SU-DHL-6 (cell line): Measurements from ENCODE around the gene VGF.

Experiments
- H2AFZ ChIP-seq: fragments of 200-600 bp; sonication (generic); 2 replicates; pipeline ENCODE4 v1.6.1; 2014; ENCODE audit warnings: low read depth, mild to moderate bottlenecking, moderate library complexity, mixed read lengths, antibody characterized with exemption, low read length; ENCODE audit not compliant: severe bottlenecking
- H3F3A ChIP-seq: fragments of 200-600 bp; shearing (Covaris generic); 2 replicates; pipeline ENCODE4 v1.6.0; 2016; ENCODE audit warnings: antibody characterized with exemption, mild to moderate bottlenecking; ENCODE audit not compliant: insufficient read depth
- H3K27ac ChIP-seq: fragments of 200-600 bp; sonication (generic); 2 replicates; pipeline ENCODE4 v1.5.1; 2016; ENCODE audit warnings: low read depth, mild to moderate bottlenecking, low read length, moderate library complexity, mixed read lengths
- H3K27me3 ChIP-seq: fragments of 200-600 bp; sonication (generic), shearing (Covaris generic); 2 replicates; pipeline ENCODE4 v1.6.0; 2014; ENCODE audit warnings: mild to moderate bottlenecking, low read length
- H3K36me3 ChIP-seq: fragments of 200-600 bp; sonication (generic); 2 replicates; pipeline ENCODE4 v1.6.1; 2014; ENCODE audit warnings: mild to moderate bottlenecking, low read length, mixed read lengths
- H3K4me2 ChIP-seq: fragments of 300-600, 200-600 bp; shearing (Covaris generic), sonication (generic); 2 replicates; pipeline ENCODE4 v1.6.0; 2014; ENCODE audit warnings: low read length, low read depth, mild to moderate bottlenecking; ENCODE audit not compliant: poor library complexity, severe bottlenecking
- H3K4me3 ChIP-seq: fragments of 200-600 bp; sonication (generic); 2 replicates; pipeline ENCODE4 v1.5.1; 2014; ENCODE audit warnings: antibody characterized with exemption, low read length, mild to moderate bottlenecking, mixed read lengths; ENCODE audit not compliant: insufficient read depth, poor library complexity, severe bottlenecking
- H3K79me2 ChIP-seq: fragments of 200-600 bp; sonication (generic); 2 replicates; pipeline ENCODE4 v1.6.1; 2014; ENCODE audit warnings: mild to moderate bottlenecking, low read length, moderate library complexity; ENCODE audit not compliant: insufficient read depth
- H3K9ac ChIP-seq: fragments of 200-600 bp; sonication (generic); 2 replicates; pipeline ENCODE4 v1.7.0; 2014; ENCODE audit warnings: mild to moderate bottlenecking, low read length
- H3K9me2 ChIP-seq: fragments of 200-600 bp; sonication (generic); replicated peaks from 2 replicates; pipeline ENCODE4 v1.6.1; 2014; ENCODE audit warnings: low read length; ENCODE audit not compliant: insufficient read depth
- H3K9me3 ChIP-seq: fragments of 200-600 bp; sonication (generic); 2 replicates; pipeline ENCODE4 v1.6.1; 2014; ENCODE audit warnings: low read length, mixed read lengths; ENCODE audit not compliant: insufficient read depth
- H4K20me1 ChIP-seq: fragments of 200-600 bp; sonication (generic); 2 replicates; pipeline ENCODE4 v1.6.1; 2014; ENCODE audit warnings: low read depth, mild to moderate bottlenecking, antibody characterized with exemption, low read length, moderate library complexity, mixed read lengths
- EZH2phosphoT487 ChIP-seq: fragments of 200-600 bp; sonication (generic), shearing (Covaris generic); conservative IDR thresholded peaks from 2 replicates; pipeline ENCODE4 v1.6.1; 2018; ENCODE audit warnings: mild to moderate bottlenecking, antibody characterized with exemption, low read length, moderate library complexity, mixed read lengths
- TF ChIP-seq, protein P1 (sequence below): fragments of 200-600 bp; sonication (generic); IDR thresholded peaks from one replicate; pipeline ENCODE4 v1.5.1; 2017; ENCODE audit warnings: antibody characterized with exemption, mild to moderate bottlenecking, low read length, moderate library complexity; ENCODE audit not compliant: insufficient read depth, poor library complexity, severe bottlenecking

The VGF gene

DNA sequence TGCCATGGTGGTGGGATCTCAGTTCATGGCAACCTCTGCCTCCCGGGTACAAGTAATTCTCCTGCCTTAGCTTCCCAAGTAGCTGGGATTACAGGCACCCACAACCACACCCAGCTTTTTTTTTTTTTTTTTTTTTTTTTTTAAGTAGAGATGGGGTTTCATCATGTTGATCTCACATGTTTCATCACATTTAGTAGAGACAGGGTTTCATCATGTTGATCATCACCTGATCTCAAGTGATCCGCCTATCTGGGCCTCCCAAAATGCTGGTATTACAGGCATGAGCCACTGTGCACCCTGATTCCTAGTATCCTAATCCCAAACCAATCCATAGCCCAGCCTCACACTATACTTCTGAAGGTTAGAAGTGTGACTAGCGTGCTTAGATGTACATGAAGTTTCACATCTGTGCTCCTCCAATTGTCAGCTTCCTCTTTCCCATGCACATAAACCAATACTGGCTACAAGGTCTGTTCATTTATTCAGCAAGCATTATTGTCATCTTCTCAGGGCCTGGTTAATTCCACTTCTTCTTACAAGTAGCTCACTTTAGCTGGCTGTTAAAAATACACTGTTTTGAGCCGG lies 21.6 kb upstream of the VGF start:
- Histone ChIP-seq H3K4me2 (no peak overlapping the region), H3K27ac (no peak overlapping the region), H3F3A (no peaks in the 10 kb centered on the region), H3K36me3 (no peaks in the 10 kb centered on the region), H3K9ac (no peak overlapping the region), H3K4me3 (no peak overlapping the region), H4K20me1 (no peaks in the 10 kb centered on the region), H2AFZ (no peak overlapping the region), H3K9me2 (no peaks in the 10 kb centered on the region), H3K9me3 (no peaks in the 10 kb centered on the region), H3K27me3 (no peaks in the 10 kb centered on the region), H3K79me2 (no peaks in the 10 kb centered on the region)
- TF ChIP-seq, protein P1, sequence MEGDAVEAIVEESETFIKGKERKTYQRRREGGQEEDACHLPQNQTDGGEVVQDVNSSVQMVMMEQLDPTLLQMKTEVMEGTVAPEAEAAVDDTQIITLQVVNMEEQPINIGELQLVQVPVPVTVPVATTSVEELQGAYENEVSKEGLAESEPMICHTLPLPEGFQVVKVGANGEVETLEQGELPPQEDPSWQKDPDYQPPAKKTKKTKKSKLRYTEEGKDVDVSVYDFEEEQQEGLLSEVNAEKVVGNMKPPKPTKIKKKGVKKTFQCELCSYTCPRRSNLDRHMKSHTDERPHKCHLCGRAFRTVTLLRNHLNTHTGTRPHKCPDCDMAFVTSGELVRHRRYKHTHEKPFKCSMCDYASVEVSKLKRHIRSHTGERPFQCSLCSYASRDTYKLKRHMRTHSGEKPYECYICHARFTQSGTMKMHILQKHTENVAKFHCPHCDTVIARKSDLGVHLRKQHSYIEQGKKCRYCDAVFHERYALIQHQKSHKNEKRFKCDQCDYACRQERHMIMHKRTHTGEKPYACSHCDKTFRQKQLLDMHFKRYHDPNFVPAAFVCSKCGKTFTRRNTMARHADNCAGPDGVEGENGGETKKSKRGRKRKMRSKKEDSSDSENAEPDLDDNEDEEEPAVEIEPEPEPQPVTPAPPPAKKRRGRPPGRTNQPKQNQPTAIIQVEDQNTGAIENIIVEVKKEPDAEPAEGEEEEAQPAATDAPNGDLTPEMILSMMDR = no peak
- TF ChIP-seq EZH2phosphoT487 = no peak

DNA sequence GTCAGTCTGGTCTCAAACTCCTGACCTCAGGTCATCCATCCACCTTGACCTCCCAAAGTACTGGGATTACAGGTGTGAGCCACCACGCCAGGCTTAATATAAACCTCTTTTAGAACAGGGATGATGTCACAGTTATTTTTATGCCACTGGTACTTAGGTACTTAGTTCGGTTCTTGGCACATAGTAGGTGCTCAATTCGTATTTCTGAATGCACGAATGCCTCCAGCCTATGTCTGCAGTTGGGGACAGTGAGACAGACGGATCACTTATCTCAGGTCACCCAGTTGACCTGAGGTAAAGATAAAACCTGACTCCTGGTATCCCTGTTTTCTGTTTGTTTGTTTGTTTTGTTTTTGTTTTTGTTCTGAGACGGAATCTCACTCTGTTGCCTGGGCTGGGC lies 20.8 kb upstream of the VGF start:
- no peak overlapping the region for H2AFZ ChIP-seq
- no peaks in the 10 kb centered on the region for H3K9me3 ChIP-seq
- no peaks in the 10 kb centered on the region for H3K9me2 ChIP-seq
- no peak for TF ChIP-seq EZH2phosphoT487
- TF ChIP-seq, protein P1 = no peak
- no peaks in the 10 kb centered on the region for H4K20me1 ChIP-seq
- H3K27ac ChIP-seq = no peak overlapping the region
- H3K4me2 ChIP-seq = no peak overlapping the region
- no peak overlapping the region for H3K4me3 ChIP-seq
- no peaks in the 10 kb centered on the region for H3K36me3 ChIP-seq
- no peaks in the 10 kb centered on the region for H3K27me3 ChIP-seq
- no peaks in the 10 kb centered on the region for H3K79me2 ChIP-seq
- no peak overlapping the region for H3K9ac ChIP-seq
- no peaks in the 10 kb centered on the region for H3F3A ChIP-seq

DNA sequence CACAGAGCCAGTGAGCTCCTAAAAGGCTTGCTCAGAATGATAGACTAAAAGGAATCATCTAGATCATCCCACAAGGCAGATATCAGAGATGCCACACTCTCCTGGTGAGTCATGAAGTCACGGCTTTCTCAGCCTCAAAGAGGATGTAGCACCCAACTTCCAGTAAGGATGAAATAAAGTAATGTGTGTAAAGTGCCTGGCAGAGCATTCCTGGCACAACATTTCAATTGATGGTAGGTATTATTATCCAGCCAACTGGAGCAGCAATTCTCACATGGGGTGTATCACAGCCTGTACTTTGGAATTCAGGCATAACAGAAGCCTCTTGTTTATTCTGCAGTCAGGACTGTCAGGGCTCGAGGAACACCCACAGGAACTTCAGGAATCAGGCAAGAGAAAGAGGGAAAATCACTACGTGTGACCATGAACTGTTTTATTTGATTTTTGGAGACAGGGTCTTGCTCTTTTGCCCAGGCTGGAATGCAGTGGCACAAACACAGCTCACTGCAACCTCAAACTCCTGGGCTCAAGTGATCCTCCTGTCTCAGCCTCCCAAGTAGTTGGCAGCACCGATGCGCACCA lies 20.0 kb upstream of the VGF start:
- H3K36me3 ChIP-seq = no peaks in the 10 kb centered on the region
- no peak overlapping the region for H3K4me2 ChIP-seq
- H3K79me2 ChIP-seq = no peaks in the 10 kb centered on the region
- H3K4me3 ChIP-seq = no peak overlapping the region
- no peak overlapping the region for H2AFZ ChIP-seq
- no peaks in the 10 kb centered on the region for H3K27me3 ChIP-seq
- no peak overlapping the region for H3K27ac ChIP-seq
- no peak for TF ChIP-seq EZH2phosphoT487
- TF ChIP-seq, protein P1 = no peak
- H4K20me1 ChIP-seq = no peaks in the 10 kb centered on the region
- no peaks in the 10 kb centered on the region for H3K9me3 ChIP-seq
- no peak overlapping the region for H3K9ac ChIP-seq
- H3F3A ChIP-seq = no peaks in the 10 kb centered on the region
- H3K9me2 ChIP-seq = no peaks in the 10 kb centered on the region
